ENCODE results near the gene ST6GAL1. TPM values are rescaled to one million over a fixed set of nuclear protein-coding genes. Genes with fewer than 3 reads are reported as not detected.

ST6GAL1 gene
- polyA plus RNA-seq, 1 of the 3 experiments (the other 2 are of a cell fraction): 3.9 TPM

DNA sequence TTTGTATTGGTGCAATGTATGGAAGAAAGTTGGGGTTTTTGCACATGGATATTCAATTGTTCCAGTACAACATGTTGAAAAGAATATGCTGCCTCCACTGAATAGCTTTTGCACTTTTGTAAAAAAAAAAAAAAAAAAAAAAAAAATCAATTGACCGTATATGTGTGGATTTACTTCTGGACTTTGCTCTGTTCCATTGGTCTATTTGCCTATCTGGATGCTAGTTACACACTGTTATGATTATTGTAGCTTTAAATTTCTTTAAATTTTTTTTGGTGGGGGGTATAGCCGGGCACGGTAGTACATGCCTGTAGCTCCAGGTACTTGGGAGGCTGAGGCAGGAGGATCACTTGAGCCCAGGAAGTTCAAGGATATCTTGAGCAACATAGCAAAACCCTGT lies 156.5 kb downstream of the ST6GAL1 start:
- Histone ChIP-seq H3K9me2 (no peaks in the 10 kb centered on the region), H3K4me3 (ENCODE audit: low read depth in 2 of 2, low read length in 1 of 2) (no peak overlapping the region), H3K27ac (ENCODE audit: low read depth in 2 of 2, low read length in 1 of 2) (no peak overlapping the region), H3K9ac (no peak overlapping the region), H3K36me3 (replicated peaks in 1 of 2; ENCODE audit: control insufficient read depth in 1 of 2, insufficient read depth in 2 of 2, low read length in 1 of 2) (no peaks in the 10 kb centered on the region), H3K9me3 (peaks cover 6% of the 10 kb centered on the region; the same call in 1 of the 2 replicates), H3K4me2 (no peak overlapping the region), H3K27me3 (ENCODE audit: insufficient read depth) (no peaks in the 10 kb centered on the region), H2AFZ (ENCODE audit: low read depth) (no peak overlapping the region), H3K79me2 (ENCODE audit: insufficient read depth) (no peaks in the 10 kb centered on the region), H3K4me1 (ENCODE audit: control insufficient read depth in 1 of 2, insufficient read depth in 2 of 2, low read depth in 1 of 2, low read length in 1 of 2) (no peaks in the 10 kb centered on the region; a peak in 1 of 4 replicates), H3F3A (replicated peaks; ENCODE audit: insufficient read depth) (no peaks in the 10 kb centered on the region), H4K20me1 (ENCODE audit: insufficient read depth) (no peaks in the 10 kb centered on the region)
- WGBS (ENCODE audit: low lambda C conversion rate): 86% methylated on average over 3 of the region's 3 CpGs
- CTCF ChIA-PET: no interaction called here
- POLR2A ChIA-PET: no interaction called here
- TF ChIP-seq FOXJ3 (CRISPR knock-in tag; IDR thresholded peaks at IDR 0.05) (no peak), EZH2phosphoT487 (IDR thresholded peaks at IDR 0.05; ENCODE audit: borderline replicate concordance, low read depth) (no peak), TEAD4 (IDR thresholded peaks at IDR 0.05; ENCODE audit: borderline replicate concordance, insufficient read depth) (no peak), GABPA (IDR thresholded peaks at IDR 0.05; ENCODE audit: low read depth) (no peak), MEF2A (IDR thresholded peaks at IDR 0.05; ENCODE audit: borderline replicate concordance, low read depth) (no peak)
- TF ChIP-seq, protein P1, sequence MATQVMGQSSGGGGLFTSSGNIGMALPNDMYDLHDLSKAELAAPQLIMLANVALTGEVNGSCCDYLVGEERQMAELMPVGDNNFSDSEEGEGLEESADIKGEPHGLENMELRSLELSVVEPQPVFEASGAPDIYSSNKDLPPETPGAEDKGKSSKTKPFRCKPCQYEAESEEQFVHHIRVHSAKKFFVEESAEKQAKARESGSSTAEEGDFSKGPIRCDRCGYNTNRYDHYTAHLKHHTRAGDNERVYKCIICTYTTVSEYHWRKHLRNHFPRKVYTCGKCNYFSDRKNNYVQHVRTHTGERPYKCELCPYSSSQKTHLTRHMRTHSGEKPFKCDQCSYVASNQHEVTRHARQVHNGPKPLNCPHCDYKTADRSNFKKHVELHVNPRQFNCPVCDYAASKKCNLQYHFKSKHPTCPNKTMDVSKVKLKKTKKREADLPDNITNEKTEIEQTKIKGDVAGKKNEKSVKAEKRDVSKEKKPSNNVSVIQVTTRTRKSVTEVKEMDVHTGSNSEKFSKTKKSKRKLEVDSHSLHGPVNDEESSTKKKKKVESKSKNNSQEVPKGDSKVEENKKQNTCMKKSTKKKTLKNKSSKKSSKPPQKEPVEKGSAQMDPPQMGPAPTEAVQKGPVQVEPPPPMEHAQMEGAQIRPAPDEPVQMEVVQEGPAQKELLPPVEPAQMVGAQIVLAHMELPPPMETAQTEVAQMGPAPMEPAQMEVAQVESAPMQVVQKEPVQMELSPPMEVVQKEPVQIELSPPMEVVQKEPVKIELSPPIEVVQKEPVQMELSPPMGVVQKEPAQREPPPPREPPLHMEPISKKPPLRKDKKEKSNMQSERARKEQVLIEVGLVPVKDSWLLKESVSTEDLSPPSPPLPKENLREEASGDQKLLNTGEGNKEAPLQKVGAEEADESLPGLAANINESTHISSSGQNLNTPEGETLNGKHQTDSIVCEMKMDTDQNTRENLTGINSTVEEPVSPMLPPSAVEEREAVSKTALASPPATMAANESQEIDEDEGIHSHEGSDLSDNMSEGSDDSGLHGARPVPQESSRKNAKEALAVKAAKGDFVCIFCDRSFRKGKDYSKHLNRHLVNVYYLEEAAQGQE (IDR thresholded peaks at IDR 0.05; ENCODE audit: low read depth, low read length): no peak
- no peak for DNase-seq

GRCh38 chr3:187088701-187089100 lies 158.4 kb downstream of the ST6GAL1 start:
- H3K4me1 ChIP-seq (ENCODE audit: control insufficient read depth in 1 of 2, insufficient read depth in 2 of 2, low read depth in 1 of 2, low read length in 1 of 2): no peaks in the 10 kb centered on the region; a peak in 1 of 4 replicates
- H3K4me2 ChIP-seq: no peak overlapping the region
- 42% methylated on average over 1 of the region's 1 CpG for WGBS (ENCODE audit: low lambda C conversion rate)
- H3K9me2 ChIP-seq: no peaks in the 10 kb centered on the region
- H3K9ac ChIP-seq: no peak overlapping the region
- no peak for TF ChIP-seq ZBTB33 (IDR thresholded peaks at IDR 0.05; ENCODE audit: borderline replicate concordance, low read depth)
- peaks cover 6% of the 10 kb centered on the region; the same call in 1 of the 2 replicates for H3K9me3 ChIP-seq
- no peaks in the 10 kb centered on the region for H3F3A ChIP-seq (replicated peaks; ENCODE audit: insufficient read depth)
- no peaks in the 10 kb centered on the region for H3K27me3 ChIP-seq (ENCODE audit: insufficient read depth)
- no peaks in the 10 kb centered on the region for H3K36me3 ChIP-seq (replicated peaks in 1 of 2; ENCODE audit: control insufficient read depth in 1 of 2, insufficient read depth in 2 of 2, low read length in 1 of 2)
- no peak for DNase-seq
- H3K27ac ChIP-seq (ENCODE audit: low read depth in 2 of 2, low read length in 1 of 2): no peak overlapping the region
- CTCF ChIA-PET: no interaction called here
- no peaks in the 10 kb centered on the region for H4K20me1 ChIP-seq (ENCODE audit: insufficient read depth)
- H3K79me2 ChIP-seq (ENCODE audit: insufficient read depth): no peaks in the 10 kb centered on the region
- POLR2A ChIA-PET: no interaction called here
- H2AFZ ChIP-seq (ENCODE audit: low read depth): no peak overlapping the region
- H3K4me3 ChIP-seq (ENCODE audit: low read depth in 2 of 2, low read length in 1 of 2): no peak overlapping the region

All from SK-N-SH (cell line).